HepG2 (cell line): ENCODE data around the gene RBM27. TPM values are rescaled to one million over a fixed set of nuclear protein-coding genes. Genes with fewer than 3 reads are reported as not detected.

Experiments used
- ARID5B ChIP-seq: IDR thresholded peaks from 2 replicates; pipeline ENCODE4 v1.4.0; 2020; ENCODE audit warnings: mild to moderate bottlenecking, missing genetic modification reagents
- GATAD1 ChIP-seq: IDR thresholded peaks from 2 replicates; pipeline ENCODE4 v1.6.1; 2016; ENCODE audit warnings: missing genetic modification reagents, missing compliant biosample characterization
- ZNF276 ChIP-seq: sonication (generic); formaldehyde crosslinking; IDR thresholded peaks from 2 replicates; pipeline ENCODE4 v1.4.0; 2020; ENCODE audit warnings: mild to moderate bottlenecking, low read depth, missing genetic modification reagents
- ZNF646 ChIP-seq: sonication (generic); formaldehyde crosslinking; IDR thresholded peaks from 2 replicates; pipeline ENCODE4 v1.9.0; 2021; ENCODE audit warnings: mild to moderate bottlenecking, missing genetic modification reagents
- ZNF749 ChIP-seq: sonication (generic); formaldehyde crosslinking; IDR thresholded peaks from 2 replicates; pipeline ENCODE4 v1.8.0; 2022; ENCODE audit warnings: mild to moderate bottlenecking, missing genetic modification reagents, moderate library complexity, borderline replicate concordance
- polyA plus RNA-seq, 8 experiments: library from polyadenylated mRNA; depleted of rRNA in 3 of 8; stranded (reverse) in 7 of 8; unstranded in 1 of 8; fragments of >200 nt; fragmentation: Illumina TruSeq in 4 of 8; extraction: Trizol in 4 of 8; gene quantifications; 2 replicates each; pipeline versions ENCODE4 v1.2.1 to v1.2.3, GENCODE V29; 2011 to 2016; ENCODE audit warnings: low read depth in 4 of 8, missing spikeins in 1 of 8, mixed read lengths in 1 of 8; ENCODE audit not compliant: insufficient read depth in 1 of 8
- total RNA-seq, 5 experiments: library from RNA; depleted of rRNA; stranded (reverse); fragments of >200 nt; fragmentation: Illumina TruSeq; extraction: Trizol; gene quantifications; 2 replicates each; pipeline ENCODE4 v1.2.3, GENCODE V29; 2016; ENCODE audit warnings: low read depth in 1 of 5

Gene RBM27
- total and polyA plus RNA-seq, 2 of the 13 experiments (the other 11 are each of a cell fraction or from before 2014, with no cell fraction given) = 12.9 to 23.4 TPM

DNA sequence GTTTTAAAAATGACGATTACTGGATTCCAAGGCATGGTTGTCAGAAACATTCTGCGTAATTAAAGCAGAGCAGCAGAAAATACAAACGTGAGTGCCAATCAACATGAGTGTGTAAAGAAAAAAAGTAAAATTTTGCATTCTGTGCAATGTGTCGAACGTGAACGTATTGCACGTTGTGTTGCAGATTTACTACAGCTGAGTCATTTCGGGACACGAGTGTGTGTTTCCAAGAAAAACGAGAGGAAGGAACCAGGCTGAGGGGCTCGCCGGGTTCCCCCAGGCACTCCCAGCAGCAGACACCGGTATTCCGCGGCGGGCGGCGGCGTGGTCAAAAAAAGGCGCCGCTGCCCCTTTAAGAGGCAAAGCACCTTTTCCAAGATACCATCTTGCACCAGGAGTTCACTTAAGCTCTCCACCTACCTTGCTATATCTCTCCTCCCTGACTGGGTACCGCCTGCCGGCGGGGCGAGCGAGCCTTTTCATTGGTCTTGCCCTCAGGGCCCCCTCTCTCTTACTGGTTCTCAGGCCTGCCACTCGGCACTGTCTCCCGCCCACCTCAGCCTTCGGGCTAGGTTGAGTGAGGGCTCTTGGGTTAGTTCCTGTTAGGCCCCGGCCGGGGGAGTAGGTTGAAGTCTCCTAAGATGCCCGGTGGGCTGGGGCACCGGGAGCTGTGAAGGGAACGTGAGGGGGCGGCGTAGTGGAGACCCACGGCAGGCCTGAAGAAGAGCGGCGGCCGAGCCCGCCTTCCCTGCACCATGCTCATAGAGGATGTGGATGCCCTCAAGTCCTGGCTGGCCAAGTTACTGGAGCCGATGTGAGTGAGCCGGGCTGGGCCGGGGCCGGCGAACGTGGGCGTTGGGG, at the start of gene RBM27 (continued):
- TF ChIP-seq ARID5B (CRISPR knock-in tag) = peak; percentile 71; the same call in 1 of the 2 replicates
- no peak for TF ChIP-seq ZNF276 (CRISPR knock-in tag)
- 0 out of 2 replicates have a peak, but pooled peaks have one; percentile 40 for TF ChIP-seq ZNF646 (CRISPR knock-in tag)
- TF ChIP-seq ZNF749 (CRISPR knock-in tag) = no peak
- peak; percentile 73 for TF ChIP-seq GATAD1 (CRISPR knock-in tag)
- TF ChIP-seq, all 625 proteins: peak for 170
